GM19238 (cell line): ENCODE results near the gene PGPEP1.
A peak's percentile ranks its signal among the peaks of the same experiment; 100 is the strongest.
"Not testable (repeated sequence)": the region's sequence is repeated elsewhere in the genome, so short reads cannot be mapped to it uniquely, and the experiment has no call there.

Experiments
- DNase-seq: peaks from one replicate; pipeline ENCODE4 v3.0.0; 2011; ENCODE audit warnings: low spot score; ENCODE audit not compliant: insufficient read length

PGPEP1 gene

DNA sequence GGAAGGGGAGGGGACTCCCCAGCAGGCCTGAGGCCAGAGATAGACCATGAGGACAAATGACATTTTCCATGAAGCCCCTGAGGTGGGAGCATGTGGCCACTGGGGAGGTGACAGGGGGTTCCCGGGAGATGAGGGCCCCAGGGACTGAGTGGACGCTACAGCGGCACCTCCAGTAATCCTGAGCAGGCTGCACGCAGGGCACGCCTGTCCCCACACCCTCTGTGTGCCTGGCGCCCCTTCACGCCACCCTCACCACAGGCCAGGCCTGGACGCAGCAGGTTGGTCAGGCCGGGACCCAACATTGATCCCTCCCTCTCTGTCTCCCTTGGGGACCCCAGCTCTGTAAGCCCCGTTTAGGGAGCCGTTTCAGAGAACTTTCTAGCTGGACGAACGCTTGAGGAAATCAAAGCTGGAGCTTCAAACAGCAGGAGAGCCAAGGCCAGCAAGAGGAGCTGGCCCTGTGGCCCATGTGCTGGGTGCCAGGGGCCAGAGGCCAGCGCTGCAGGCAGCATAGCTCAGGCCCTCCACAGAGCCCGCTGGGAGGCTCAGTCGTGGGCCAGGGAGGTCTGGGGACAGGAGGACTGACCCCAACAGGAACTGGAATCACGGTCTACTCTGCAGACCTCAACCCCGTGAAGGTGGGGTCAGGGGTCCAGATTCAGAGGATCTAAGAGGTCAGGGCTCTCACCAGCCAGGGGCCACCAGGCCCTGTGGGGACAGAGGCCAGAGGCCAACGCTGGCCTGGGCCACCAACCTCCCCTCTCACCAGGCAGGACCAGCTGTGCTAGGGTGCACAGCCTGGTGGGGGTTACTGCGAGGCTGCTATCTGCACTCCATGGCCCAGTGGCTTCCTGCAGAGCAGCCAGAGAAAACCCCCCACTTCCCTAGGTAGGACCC lies 32.1 kb upstream of the PGPEP1 start:
- DNase-seq: no peak

DNA sequence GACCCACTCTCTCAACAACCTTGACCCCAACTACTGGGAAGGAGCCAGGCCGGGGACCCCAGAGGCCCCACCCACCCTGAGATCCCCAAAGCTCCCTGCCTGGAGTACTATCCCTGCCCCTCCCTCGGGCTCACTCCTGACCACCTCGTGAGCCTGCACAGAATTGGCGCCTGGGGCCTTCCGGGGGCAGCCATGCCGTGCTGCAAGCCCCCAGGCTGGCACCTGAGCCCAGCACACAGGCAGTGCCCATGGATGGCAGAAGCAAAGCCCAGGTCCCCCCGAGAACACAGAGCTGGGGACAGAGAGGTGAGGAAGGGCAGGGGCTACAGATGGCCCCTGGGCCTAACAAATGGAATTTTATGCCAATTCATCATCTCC lies 31.5 kb upstream of the PGPEP1 start:
- DNase-seq: no peak

DNA sequence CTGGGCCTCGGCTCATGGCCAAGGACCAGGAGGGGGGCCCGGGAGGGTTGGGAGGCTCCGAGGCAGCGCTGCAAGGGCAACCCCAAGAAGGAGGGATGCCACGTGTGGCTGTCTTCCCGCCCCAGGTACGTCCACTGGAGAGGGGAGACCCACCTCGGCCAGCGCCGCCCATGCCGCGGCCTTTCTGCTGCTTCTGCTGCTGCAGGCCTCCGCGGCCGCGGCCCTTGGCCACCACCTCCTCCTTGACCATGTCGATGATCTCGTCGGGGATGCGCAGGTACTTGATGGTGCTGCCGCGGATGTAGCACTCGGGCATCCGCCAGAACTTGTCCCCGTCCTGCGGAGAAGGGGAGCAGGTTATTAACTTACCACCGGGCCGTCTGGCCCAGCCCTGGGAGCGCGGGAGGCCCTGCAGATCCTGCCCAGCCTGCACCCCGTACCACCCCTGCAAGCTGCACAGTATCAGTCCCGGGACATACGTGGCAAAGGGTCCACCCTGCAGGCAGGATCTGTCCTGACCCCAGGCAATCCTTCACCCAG lies 30.8 kb upstream of the PGPEP1 start:
- no peak for DNase-seq

DNA sequence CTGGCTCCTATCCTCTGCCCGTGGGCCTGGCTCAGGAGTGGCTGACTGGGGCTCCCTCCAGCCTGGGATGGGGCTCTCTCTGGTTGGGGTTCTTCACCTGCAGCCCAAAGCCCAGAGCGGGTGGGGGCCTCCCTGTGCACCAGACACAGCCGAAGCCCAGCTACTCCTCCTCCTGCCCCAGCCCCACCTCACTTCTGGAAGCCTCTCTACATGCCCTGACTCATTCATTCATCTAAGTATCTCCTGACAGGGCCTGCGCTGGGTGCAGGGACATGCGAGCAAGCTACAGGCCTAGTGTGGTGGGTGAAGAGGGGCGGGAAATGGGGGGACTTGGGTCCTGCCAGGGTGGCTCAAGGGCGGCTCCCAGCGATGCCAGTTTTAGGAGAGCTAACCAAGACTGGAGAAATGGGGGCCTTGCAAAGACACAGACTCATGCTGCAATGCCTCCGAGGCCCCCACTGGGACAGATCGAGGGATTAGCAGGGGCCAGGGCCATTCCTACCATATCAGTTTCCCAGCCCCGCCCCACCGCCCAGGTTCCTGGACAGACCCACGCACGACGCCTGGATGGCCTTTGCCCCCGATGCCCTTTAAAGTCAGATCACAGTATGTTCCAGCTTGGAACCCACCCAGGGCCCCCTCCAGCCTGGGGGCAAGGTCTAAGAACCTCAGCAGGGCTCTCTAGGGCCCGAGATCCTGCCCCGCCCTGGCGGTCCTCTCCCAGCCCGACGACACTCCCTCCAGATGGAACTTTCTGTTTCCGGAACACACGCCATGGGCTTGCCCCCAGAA lies 30.1 kb upstream of the PGPEP1 start:
- no peak for DNase-seq

DNA sequence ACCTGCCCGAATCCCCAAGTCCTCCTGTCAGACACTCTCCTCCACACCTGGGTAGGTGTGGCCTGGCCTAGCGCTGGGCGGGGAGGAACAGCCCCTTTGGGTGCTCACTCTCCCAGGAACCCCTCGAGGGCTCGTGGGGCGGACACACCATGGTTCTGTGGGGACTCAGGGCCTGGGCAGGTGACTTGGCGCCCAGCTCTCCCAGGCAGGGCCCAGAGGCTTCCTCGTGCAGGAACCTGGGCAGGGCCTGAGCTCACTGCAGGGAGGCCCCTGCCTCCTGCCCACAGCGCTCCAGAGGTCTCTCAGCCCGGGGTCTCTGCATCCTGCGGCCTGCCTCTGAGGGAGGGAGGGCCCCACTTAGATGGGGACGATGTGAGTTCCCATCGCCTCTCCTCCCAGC lies 29.4 kb upstream of the PGPEP1 start:
- no peak for DNase-seq

DNA sequence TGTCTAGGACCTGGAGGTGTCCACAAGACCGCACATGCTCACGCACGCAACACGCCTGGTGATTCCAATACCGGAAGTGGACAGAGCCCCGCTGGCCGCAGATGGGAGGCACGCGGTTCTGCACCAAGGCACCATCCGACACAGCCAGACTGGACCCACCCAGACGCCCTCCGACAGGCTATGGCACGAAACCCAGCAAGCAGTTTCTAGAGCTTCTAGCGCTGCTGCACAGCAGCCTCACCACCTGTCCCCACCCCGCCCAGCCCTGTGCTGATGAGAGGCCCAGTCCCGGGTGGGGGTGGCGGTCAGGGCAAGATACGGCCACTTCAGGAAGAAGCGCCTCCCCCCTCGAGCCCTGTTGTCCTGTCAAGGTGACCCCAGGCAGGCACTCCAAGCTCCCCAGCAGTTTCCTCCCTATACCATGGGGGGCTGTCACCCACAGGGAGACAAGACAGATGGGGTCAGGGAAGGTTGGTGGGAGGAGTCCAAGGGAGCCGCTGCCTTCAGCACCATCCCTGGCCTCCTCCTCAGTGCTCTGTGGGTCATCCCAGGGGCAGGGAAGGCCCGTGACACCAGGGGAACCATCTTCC lies 28.8 kb upstream of the PGPEP1 start:
- no peak for DNase-seq

DNA sequence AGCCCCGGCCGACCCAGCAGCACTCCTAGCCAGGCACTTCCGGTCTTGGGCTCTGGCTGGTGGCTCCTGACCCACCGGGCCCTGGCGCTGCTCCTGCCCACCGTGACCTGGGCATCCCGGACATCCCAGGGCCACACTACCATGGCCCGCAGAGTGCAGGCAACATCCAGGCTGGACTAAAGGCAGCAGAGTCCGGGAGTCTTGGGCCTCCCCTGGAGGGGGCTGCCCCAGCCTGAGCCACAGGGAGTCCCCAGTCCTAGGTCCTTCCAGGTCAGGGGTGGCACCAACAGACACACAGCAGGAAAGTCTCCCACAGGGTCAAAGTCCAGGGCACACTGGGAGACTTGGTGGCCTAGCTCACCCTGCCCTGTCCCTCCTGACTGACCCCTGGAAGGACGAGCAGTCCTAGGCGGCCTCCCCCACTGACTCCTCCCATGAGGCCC lies 28.3 kb upstream of the PGPEP1 start:
- no peak for DNase-seq

DNA sequence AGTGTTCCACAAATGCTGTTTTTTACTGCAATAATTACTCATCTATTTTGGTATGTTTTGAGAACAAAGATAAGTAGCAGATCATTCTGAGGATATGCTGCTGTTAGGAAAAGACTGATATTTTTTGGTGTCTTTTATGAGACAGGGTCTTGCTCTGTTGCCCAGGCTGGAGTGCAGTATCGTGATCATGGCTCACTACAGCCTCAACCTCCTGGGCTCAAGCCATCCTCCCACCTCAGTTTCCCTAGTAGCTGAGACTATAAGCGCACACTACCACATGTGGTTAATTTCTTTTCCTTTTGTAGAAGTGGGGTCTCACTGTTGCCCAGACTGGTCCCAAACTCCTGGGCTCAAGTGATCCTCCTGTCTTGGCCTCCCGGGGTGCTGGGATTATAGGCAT lies 27.0 kb upstream of the PGPEP1 start:
- DNase-seq: no peak

DNA sequence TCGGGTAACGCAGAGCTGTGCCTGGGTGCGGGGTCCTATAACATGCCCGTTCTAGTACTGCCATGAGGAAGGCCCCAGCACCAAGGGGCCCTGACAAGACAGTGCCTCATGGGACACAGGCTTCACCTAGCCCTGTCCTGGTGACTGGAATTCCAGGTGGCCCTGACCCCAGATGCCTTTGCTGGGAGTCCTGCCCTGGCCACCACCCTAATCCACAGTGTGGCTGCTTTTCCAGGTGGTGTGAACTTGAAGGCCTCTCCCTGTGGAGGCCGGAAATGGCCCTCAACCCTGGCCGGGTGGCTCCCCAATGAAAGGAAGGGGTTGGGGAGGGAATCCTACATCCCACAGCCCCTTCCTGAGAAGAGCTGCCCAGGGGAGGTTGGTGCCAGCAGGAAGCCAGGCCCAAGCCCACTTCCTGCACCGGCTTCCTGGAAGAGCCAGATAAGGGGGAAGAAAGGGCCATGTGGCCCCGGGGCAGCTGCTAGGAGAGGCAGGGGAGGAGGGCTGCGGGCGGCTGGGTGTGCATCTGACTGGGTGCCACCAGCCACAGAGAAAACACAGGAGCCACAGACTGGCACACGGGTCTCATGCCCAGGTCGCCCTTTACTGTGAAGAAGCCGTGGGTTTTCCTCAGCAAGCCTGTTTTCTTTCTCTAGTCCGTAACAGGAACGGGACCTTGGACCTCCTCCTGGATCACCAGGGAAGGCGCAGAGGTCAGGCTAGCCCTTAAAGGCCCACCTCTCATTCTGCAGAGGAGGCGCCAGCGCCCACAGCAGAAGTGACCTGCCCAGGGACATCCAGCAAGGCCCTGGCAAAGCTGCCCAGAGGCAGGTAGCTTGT lies 22.2 kb upstream of the PGPEP1 start:
- DNase-seq: no peak

DNA sequence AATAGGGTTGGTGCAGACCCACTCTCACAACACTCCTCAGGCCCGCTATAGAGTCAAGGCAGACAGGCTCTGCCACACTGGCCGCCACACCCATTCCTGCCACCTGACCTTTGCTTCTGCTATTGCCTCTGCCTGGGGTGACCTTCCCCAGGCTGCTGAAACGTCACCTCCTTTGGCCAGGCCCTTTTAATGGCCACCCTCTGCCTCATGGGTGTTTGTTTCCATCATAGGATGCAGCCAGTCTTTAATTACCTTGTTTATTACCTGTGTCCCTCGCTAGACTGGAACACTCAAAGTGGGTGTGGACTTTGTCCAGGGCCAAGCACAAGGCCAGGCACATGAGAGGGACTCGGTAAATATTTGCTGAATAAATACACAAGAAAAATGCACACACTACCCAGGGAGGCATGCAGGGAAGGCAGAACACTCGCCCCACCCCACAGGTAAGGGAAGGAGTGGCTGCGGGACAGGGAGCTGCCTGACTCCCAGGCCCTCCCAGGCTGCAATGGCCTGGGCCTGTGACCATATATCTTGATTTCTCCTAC lies 20.7 kb upstream of the PGPEP1 start:
- no peak for DNase-seq

DNA sequence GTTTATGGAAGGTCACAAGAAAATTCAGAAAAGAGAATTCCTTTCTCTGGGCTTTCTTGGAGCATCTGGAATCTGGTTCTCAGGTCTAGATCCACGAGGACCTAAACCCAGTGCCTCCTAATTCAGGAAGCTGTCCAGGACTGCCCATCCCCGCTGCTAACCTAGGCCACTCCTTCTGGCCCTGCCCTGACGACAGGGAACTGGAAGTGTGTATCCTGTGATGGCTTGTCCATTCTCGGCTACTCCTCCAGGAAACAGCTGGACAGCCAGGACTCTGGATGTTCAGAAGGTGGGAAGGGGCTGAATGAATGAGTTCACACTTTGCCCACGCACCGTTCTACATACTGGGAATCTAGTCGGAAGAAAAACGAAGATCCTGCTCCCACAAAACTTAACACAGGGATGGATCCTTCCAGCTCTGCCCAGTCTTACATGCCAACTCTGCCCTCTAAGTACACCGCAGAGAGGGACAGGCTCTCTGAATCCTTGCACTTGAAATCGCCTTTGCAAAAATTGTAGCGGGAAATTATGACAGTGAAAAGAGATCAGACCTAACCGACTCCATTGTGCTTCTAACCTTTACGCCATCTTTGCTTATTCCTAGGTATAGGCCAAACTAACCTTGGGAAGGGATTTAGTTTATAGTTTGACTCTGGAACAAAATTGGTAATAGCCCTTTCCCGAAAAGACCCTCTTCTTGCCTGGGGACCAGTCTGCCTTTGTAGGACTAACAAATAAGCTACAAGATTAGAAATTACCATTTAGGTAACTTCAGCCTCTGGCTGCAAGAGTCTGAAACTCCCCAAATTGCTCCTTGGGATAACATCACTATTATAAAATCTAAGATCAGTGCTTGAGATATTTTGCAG lies 19.3 kb upstream of the PGPEP1 start:
- no peak for DNase-seq

DNA sequence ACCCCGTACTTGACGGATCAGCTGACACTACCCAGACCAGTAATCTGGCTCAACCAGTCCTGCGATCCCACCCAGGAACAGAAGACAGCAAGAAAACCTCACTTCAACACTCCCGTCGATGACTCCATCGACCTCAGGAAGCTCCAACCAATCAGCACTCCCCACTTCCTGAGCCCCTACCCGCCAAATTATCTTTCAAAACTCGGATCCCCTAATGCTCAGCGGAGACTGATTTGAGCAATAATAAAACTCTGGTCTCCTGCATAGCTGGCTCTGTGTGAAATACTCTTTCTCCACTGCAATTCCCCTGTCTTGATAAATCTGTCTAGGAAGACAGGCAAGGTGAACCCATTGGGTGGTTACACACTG lies 18.7 kb upstream of the PGPEP1 start:
- no peak for DNase-seq

DNA sequence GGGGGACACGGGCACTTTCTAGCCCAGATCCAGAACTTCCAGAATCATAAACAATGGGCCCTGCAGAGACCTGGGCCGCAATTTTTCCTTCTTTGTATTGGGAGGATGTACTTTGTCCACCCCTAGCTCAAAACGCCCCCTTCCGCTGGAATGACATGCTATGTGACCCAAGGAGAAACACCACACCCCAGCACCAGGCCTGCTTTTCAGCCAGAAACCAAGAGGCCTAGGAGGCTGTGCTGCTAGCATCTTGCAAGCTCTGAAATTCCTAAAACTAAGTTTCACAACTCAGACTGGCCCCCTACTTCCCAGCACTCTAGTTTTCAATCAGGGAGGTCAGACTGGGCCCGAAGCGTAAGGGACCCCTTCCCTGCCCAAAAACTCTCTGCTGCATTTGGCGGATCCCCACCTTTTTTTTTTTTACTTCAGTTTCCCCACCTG lies 18.1 kb upstream of the PGPEP1 start:
- no peak for DNase-seq

DNA sequence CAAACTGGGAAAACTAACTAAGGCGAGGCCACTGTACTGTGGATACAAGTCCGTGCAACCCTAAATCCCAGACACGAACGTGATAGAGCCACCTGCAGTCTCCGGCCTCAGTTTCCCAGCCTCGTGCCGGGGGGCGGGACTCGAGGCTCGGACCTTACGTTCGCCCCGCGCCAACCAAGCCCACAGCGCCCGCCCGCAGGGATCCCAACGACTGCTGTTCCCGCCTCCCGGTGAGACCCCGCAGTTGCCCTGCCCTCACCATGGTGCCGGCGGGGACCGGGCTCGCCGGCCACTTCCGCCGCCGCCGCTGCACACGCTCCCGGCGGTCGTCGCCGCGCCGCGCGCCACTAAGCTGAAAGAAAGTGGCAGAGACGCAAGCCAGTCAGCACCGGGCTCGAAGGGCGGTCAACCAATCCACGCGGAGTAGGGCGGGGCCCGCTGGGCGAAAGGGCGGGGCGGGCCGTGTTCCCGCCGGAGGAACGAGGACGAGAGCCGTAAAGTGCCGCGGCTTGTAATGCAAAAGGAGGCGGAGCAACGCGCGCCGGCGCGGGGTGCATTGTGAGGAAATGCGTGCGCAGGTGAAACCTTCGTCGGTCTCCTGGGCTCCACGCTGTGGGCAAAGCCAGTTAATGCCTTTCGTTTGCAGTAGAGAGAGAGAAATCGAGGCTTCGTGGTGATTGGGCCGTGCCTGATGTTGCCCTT lies 17.5 kb upstream of the PGPEP1 start, which contains the start of gene LSM4:
TSS of gene LSM4 (minus strand) at position 318 of the 702 bp plus-strand sequence. CDS start at position 262, 56 bp downstream.
- peak; percentile 98 for DNase-seq

DNA sequence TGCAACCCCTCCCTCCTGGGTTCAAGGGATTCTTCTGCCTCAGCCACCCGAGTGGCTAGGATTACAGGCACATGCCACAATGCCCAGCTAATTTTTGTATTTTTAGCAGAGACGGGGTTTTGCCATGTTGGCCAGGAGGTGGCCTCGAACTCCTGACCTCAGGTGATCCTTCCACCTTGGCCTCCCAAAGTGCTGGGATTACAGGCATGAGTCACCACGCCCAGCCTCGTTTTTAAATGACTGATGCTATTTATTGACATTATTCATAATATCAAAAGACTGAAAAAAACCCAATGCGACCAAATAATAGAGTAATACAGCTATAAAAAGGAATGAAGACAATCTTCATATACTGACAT lies 16.0 kb upstream of the PGPEP1 start:
- not testable (repeated sequence) for DNase-seq

DNA sequence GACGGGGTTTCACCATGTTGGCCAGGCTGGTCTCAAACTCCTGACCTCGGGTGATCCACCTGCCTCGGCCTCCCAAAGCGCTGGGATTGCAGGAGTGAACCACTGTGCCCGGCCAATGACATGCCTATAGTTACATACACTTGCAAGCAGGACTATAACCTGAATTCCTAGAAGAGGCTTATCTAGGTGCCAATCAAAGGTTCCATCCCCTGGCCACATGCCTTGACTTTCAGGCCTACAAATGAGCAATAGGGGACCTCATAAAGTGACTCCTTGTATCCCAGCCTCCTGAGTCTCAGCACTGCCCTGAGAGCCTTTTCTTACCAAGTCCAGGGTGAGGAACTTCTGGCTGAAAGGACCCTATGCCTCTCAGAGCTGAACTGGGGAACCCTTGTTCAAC lies 13.6 kb upstream of the PGPEP1 start:
- no peak for DNase-seq

DNA sequence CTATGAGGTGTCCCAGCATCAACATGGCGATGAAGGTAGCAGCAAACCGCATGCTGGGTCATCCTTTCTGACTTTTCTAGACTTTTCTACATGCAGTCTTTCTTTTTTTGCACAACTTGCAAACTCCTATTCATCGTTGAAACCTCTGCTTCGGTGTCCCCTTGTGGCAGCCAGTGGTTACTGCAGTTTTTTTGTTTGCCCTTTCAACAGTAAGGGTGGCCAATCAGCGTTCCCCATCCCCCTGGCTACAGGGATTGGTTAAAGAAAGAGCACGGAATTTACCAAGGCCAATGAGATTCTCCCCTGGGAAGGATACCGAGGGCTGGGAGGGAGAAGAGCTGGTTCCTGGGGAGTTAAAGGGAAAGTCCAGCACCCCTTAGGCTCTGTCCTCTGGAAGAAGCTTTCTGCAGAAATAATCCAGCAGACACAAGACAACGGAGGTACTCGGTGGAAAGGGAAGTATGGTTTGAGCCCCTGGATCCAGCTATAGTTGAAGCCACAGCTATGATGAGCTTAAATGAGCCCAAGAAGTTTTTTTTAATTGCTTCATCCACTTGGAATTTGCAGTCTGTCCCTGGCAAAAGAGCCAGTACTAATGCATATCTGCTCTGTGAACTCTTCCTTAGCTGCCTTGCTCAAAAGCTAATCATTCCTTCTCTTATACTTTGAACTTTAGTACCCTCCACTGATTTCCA lies 11.9 kb upstream of the PGPEP1 start:
- DNase-seq: peak; percentile 98

DNA sequence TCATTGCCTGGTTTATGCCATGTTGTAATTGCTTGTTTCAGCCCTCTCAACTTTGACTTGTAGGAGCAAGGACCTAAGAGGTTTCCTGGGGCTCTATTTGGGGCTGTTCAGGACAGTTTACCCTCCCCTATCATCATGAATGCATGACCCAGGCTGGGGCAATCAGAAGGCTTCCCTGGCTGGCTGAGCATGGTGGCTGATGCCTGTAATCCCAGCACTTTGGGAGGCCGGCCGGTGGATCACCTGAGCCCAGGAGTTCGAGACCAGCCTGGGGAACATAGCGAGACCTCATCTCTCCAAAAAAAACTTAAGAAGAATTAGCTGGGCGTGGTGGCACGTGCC lies 11.4 kb upstream of the PGPEP1 start:
- no peak for DNase-seq

DNA sequence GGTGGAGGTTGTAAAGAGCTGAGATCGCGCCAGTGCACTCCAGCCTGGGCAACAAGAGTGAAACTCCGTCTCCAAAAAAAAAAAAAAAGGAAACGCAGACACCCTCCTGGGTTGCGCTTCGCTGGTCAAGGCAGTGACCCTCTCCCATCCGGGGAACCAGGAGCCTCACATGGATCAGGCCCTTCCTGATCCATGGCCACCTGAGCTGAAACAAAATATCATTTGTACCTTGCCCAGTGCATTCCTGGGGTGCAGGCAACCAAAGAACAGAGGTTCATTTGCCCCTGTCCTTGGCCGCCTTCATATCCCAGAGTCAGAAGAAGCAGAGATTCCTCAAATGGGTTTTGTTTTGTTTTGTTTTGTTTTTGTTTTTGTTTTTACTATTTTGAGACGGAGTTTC lies 9.5 kb upstream of the PGPEP1 start:
- DNase-seq: no peak
